ENCODE data around the gene HGD.
"Not testable (repeated sequence)": the region's sequence is repeated elsewhere in the genome, so short reads cannot be mapped to it uniquely, and the experiment has no call there.

Gene HGD

DNA sequence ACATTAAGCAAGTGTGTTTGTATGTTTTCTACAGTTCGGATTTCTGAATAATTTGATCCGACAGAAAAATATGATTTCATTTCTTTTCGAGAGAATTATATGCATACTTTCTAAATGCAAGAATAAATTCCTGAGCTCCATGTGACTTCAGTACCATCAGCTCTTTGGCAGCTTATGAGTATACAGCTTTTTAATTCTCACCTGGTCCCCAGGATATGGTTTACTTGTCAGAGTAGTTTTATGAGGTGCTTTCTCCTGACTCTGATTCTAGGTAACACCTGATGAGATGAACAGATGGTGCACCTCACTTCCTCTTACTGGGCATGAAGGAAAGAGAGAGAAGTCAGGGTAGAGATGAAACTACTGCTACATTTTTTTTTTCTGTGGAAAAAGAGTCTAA, 3.1 kb downstream of the HGD start:
- DNase-seq (ENCODE audit: low read depth) = no peak

DNA sequence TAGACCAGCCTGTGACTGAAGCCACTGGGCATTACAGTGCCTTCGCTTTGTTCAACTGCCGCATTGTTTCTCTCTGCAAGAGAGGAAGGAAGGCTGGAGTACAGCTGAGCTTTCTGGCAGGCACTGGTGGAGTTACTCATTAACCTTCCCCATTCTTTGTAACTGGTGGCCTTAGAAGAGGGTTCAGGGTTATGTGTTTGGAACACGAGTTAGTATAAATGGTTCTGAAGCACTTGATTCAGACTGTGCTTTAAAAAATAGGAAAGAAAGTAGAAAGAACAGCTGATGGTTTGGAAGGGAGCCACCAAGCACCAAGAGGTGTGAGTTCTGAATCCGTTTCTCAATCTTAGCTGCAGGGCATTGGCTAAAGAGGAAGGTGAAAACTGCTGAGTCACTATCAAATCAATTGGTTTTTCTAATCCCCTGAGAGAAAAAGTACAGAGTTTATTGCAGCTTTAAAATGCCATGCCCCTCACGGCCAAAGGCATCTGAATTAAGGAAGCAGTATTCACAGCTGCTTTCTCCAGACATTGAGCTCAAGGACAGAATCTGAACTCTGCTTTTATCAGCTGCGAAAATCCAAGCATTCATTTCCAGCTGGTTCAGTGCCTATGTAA, 3.6 kb downstream of the HGD start:
- no peak for DNase-seq (ENCODE audit: low read depth)

DNA sequence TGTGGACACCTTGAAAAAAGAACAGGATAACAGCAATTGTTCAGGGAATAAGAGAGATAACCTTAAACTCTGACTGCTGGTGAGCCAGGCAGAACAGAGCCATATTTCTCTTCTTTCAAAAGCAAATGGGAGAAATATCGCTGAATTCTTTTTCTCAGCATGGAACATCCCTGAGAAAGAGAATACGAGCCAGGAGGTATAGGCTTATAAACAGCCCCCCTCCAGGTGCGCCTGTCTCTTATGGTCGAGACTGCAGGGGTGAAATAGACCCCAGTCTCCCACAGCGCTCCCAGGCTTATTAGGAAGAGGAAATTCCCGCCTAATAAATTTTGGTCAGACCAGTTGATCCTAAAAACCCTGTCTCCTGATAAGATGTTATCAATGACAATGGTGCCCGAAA, 4.8 kb downstream of the HGD start:
- not testable (repeated sequence) for DNase-seq (ENCODE audit: low read depth)

DNA sequence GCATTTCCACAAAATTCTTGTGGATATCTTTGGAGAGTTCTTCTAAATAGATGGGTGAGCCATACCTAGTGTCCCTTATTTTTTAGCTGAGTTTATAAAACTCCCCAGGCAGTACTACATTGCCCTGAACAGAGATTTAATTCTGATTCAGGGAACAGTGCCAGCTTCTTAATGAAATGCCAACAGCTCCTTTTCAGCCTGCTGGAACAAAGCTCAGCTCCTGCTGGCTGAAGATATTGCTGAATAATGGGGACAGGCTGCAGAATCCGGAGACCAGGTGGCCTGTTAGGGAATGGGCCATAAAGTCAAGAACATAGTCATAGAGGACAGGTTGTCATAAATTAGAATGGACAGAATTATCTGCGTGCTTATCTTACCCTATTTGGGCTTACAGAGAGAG, 8.9 kb downstream of the HGD start:
- DNase-seq (ENCODE audit: low read depth) = no peak

DNA sequence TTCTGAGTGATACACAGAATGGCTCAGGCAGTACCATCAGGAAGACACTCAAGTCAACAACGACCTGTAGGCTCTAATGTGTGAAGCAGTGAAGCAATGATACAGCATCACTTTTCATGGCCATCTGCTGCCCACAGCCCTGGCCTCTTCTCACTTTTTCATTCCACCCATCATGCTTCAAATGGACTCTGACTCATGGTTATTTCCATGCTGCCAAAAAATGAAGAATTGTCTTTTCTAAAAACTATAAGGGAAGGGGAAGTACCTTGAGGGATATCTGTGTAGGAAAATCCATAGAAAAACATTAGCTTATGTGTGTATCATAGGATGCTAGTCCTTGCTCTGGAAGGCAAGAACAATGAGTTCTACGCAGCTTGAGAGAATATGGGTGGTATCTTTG, 11.5 kb downstream of the HGD start:
- DNase-seq (ENCODE audit: low read depth) = no peak

DNA sequence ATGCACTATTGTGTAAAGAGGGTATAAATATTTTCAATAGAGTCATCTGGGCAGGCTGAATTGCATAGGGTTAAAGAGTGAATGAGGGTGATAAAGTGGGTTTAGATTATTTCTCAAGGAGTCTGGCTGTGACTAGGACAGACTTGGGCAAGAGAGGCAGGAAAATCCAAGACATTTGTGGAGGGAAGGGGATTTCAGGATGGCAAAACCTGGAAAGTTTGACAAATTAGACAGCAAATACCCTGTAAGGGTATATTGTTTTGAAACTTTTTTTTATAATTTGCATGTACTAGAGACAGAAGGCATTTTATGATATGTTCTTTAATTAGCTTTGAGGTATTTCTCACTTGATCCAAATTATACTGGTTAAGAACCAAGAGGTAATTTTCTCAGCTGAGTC, 17.1 kb downstream of the HGD start:
- no peak for DNase-seq (ENCODE audit: low read depth)

DNA sequence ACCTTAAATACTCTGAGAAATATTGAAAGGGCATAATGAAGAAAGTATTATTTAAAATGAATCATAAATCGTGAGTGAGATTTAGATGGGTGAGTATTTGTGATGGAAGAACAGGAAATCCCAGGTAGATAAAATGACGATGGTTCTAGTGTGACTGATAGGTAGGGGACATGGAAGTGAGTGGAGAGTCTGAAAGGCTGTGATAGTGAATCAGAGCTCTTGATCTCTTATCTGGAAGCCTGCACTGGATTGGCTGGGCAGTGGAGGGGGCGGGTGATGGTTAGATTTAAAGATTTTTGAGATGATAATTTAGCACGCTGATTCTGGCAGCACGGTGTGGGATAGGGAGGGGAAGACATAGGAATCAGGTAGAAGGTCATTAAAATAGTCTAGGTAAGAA, 20.1 kb downstream of the HGD start:
- DNase-seq (ENCODE audit: low read depth) = no peak

DNA sequence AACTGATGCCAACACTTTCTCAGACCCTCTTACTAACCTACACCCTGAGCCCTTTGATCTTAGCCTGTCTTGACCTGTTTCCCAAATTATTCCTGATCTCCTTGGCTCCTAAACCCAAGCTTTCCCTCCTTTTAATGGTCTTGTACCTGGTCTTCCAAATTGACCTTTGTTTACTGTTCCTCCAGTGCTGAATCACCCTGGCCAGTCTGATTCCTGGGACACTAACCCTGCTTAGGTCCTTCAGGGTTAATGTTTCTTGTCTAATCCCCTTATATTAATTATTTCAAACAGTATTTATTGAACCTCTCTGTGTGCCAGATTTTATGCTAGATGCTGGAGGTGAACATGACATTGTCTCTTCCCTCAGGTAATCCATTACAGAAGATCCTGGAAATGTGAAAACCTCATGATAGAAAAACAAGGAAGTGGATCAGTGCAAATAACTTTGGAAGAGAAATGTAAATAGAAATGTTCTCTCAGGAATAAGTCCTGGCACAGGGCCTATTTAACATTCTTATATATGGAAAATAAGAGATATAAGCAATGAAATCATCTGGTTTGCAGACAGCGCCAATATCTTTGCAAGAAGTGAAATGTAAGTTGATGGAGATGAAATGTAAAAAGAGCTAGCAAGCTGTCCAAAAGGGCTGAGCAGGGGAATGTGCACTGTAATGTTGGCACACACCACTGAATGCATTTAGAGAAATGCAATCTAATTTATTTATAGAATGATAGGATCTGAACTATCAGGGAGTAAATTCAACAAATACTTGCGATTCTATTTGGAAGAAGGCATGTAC, 20.7 kb downstream of the HGD start:
- DNase-seq (ENCODE audit: low read depth) = no peak

DNA sequence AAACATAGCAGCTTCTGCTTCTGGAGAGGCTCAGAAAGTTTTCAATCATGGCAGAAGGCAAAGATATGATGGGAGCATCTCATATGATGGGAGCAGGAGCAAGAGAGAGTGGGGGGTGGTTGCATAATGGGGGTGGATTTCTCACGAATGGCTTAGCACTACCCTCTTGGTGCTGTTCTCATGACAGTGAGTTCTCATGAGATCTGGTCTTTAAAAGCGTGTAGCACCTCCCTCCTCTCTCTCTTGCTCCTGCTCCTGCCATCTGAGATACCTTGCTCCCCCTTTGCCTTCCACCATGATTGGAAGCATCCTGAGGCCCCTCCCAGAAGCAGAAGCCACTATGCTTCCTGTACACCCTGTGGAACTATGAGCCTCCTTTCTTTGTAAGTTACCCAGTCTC, 22.2 kb downstream of the HGD start:
- no peak for DNase-seq (ENCODE audit: low read depth)

DNA sequence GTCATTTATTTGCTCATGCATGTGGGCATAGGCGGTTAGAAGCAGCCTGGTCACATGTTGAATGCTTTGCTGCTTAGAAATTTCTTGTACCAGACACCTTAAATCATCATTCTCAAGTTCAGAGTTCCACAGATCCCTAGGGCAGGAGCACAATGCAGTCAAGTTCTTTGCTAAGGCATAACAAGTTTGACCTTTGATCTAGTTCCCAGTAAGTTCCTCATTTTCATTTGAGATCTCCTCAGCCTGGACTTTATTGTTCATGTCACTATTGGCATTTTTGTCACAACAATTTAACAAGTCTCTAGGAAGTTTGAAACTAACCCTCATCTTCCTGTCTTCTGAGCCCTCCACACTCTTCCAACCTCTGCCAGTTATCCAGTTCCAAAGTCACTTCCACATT, 22.8 kb downstream of the HGD start:
- DNase-seq (ENCODE audit: low read depth) = no peak

DNA sequence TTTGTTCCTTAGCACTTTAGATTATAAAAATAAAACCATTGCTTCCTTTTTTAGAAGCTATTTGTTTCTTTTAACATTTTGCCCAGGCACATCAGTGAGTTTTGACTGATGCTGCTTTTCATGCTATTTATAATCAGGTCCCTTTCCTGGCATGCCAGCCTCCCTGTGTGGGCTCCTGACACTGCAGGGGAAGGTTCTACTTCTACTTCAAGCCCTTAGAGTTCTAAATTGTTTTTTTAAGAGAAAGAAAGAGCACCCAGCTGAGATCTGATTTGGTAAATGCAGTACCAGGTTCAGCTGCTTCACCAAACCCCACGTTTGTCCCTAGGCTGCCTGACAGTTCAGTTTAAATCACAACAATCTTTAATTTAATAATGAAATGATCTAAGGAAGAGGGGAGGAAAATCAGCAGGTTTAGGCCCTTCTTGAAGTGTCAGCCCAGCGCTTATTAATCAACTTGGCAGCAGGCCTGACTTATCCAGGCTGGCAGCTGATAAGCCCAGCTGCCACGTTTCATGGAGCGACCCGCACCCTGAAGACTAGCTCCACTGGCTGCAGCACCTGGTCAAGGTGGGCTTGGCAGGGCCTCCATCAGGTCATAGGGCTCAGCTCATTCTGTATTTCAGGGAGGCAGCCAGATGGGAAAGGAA, 29.0 kb downstream of the HGD start:
- no peak for DNase-seq (ENCODE audit: low read depth)

DNA sequence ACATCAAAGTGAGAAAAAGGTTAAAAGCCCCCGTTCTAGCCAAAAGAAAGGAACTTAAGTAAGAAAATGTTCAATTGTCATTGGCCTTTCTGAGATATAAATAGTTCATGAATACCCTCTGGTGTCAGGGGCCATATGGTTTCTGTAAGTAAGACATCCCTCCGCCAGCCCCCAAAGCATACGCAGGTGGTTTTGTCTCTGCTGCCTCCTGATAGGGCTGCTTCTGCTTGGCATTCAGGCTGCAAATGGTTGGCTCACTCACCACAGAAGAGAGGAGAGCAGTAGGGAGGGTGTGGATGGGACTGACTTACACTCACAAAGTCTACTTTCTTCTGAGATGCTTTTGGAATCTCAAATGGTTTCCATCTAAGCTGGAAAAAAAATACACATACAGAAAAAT, 29.8 kb downstream of the HGD start:
- no peak for DNase-seq (ENCODE audit: low read depth)

DNA sequence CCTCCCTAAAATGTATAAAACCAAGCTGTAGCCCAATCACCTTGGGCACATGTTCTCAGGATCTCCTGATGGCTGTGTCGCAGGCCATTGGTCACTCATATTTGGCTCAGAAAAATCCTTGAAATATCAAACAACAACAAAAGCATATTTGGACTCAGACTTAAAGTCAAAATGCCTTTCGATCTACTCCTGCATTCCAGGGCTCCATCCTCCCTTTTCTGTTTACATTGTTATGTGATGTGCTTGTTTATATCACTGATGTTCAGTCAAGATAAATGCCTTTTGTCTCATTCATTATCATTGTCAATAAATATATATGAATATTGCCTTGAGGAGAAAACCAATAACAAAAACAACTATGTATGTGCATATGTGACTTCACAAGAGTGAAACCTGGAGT, 31.7 kb downstream of the HGD start:
- DNase-seq (ENCODE audit: low read depth) = no peak

DNA sequence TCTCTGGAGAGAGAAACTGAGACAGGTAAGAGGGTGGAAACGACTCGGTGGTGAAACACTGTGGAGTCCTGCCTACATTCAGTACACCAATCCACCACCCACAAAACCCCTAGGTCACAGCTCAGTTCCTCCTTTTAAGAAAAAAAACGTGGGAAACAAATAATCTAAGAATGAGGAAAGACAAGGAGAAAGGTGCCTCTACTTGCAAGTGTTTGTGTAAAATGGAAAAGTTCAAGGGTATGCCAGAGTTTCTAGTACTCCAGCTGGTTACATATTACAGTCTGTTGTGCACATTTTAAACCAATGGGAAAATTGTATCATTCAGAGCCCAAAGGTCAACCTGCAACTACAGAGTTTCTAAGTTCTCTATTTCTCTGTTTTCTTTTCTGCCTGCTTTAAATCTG, 32.2 kb downstream of the HGD start:
- DNase-seq (ENCODE audit: low read depth) = no peak

DNA sequence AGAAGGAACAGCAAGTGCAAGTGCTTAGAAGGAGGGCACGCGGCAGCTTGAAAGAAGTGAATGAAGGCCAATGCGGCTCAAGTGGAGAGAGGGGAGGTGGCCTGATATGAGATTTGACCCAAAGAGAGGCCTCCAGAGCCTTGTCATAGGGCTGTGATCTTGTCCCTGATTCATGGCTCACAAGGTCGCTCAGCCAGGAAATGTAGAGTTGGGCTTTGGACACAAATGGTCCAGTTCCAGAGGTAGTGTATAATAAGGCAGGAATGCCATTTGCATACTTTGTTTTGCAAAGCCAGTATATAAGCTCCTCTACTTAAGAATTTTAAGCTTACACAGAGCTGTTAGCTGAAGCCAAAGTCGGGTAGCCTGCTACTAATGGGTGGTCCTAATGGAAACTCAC, 33.7 kb downstream of the HGD start:
- DNase-seq (ENCODE audit: low read depth) = no peak

DNA sequence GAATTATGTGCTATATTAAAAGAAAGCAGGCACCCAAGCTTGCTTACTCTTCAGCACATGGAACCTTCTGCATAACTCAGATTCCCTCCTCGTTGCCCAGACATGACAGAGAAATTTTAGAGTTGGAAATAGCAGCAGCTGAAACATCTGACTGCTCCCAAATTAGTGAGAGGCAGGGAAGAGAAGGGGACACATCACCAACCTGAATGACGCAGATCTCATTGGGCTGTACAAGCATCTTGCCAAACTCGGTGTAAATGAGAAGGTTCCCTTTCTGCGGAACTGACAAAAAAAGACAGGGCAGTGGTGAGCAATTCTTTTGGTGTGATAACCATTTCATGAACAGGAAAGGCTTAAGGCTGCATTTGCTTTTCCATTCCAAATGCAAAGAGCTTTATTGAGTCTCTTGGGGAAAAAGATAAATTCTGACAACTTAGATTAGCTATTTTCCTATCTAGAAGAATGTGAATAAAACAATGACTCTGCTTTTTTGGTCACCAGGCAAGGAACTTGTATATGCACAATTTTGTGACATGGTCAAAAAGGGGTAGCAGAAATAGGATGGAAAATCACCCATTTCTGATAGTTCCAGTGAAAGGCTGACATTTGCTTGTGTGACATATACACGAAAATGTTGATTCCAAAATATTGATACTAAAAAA, 35.1 kb downstream of the HGD start:
- no peak for DNase-seq (ENCODE audit: low read depth)

DNA sequence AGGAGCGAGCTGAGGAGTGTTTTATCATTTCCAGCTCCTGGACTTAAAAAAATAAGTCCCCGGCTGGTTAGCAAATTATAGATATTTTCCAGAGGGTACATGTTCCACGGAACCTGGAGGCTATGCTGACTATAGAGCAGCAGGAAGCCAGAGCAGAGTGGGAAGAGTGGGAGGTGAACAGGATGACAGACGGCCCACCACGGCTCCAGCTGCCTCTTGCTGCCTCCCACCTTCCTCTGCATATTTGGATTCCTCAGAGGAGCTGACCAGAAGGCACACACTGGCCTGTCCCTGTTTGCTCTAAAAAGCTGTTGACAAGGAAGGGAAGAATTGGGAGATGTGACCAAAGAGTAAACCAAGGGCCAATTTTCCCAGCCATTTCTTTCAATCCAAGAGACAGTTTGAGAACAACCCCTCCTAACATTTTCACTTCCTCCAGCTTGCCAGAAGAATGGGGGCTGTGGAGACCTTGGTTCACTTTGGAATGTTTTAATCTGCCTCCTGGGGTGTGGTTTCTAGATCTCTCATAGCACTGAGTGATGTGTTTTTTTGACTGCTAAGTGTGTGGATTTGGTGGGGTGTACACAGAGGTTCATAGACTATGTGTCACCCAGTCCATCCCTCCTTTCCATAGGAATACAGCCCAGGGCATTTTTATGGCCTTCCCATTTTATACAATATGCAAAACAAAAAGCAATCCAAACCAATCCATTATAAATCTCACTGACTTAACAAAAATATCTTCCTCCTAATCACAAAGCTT, 36.8 kb downstream of the HGD start:
- no peak for DNase-seq (ENCODE audit: low read depth)

DNA sequence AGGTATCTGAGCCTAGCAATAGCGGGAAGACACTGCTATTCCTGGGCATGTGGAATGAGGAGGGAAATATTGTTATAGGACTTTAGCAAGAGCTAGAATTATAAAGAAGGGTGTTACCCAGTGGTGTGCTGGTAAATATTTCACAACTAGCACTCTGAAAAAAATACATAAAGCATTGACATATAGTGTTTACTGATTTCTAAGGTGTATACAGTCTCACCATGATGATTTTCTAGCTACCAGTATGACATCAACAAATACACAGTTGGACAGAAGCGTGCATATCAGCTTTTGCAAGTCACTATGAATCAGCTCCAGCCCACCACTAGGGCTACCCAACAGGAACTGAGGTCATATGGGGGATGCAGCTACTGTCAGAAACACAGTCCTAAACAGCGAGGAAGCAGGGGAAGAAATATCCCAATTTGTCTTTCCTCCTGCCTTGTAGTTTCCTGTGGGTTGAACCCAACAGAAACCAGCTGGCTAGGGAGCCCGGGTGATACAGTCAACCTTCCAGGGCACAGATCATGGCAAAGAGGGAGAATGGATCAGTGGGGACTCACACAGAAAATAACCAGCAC, 39.6 kb downstream of the HGD start:
- no peak for DNase-seq (ENCODE audit: low read depth)

DNA sequence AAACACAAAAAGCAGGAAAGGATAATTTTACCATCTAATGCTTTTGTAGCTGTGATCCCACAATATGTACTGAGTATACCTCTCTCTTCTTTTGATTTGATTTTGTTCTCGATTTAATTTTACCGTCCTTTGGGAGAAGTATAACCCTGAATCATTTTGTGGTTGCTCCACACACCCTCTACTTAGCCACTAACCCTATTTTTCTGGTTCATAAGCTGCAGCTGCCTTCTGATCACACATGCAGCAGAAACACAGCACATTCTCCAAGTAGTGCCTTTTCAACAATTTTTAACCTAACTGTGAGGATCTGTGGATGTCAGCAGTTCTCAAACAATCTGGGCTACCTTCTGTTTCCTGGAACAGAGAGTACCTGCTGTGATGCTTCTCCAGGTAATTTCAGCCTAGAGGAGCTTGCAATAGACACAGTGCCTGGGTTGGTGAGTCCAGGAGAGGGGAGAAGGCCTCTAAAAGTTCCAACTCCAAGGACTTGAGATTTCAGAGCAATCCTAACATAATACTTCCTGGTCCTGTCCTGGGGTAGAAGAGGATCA, 40.3 kb downstream of the HGD start:
- no peak for DNase-seq (ENCODE audit: low read depth)

DNA sequence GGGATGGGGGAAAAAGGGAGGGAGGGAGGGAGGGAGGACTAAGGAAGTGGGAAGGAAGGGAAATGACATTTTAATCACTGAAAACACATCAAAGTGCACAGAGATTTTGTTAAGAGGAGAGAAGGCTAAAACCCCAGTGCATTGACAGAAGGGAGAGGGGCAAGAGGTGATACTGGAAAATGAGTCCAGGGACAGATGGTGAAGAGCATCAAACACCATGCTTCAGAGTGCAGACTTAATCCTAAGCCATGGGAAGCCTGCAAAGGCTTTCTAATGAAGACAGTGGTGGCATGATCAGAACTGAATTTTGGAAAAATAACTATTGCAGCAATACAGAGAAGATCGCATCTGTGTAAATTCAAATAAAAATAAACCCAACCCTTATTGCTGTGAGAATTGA, 41.8 kb downstream of the HGD start:
- no peak for DNase-seq (ENCODE audit: low read depth)

DNA sequence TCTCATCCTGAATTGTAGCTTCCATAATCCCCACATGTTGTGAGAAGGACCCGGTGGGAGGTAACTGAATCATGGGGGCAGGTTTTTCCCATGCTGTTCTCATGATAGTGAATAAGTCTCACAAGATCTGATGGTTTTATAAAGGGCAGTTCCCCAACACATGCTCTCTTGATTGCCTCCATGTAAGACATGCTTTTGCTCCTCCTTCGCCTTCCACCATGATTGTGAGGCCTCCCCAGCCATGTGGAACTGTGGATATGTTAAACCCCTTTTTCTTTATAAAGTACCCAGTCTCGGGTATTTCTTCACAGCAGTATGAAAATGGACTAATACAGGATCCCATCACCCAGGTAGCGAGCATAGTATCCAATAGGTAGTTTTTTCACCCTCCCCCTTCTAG, 43.2 kb downstream of the HGD start:
- DNase-seq (ENCODE audit: low read depth) = not testable (repeated sequence)
